ENCODE measurements around the gene IGF1R.

DNA sequence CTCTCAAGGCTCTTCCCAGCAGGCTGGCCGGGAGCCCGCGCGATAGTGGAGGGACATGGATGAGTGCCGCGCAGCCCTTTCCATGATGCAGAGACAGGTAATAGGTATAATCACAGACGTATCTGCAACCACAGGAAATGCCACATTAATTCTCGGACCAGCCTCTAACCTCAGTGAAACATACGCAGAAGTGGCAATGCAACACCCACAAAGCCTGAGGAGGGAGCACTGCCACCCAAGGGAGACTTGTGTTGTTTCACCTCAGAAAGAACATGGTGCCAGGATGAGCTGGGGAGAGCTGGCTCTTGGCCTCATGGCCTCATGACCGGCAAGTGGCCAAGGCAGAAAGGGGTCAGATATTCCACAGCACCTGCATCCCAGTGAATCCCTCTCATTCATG lies 320.2 kb downstream of the IGF1R start:
- TF ChIP-seq, protein P1, sequence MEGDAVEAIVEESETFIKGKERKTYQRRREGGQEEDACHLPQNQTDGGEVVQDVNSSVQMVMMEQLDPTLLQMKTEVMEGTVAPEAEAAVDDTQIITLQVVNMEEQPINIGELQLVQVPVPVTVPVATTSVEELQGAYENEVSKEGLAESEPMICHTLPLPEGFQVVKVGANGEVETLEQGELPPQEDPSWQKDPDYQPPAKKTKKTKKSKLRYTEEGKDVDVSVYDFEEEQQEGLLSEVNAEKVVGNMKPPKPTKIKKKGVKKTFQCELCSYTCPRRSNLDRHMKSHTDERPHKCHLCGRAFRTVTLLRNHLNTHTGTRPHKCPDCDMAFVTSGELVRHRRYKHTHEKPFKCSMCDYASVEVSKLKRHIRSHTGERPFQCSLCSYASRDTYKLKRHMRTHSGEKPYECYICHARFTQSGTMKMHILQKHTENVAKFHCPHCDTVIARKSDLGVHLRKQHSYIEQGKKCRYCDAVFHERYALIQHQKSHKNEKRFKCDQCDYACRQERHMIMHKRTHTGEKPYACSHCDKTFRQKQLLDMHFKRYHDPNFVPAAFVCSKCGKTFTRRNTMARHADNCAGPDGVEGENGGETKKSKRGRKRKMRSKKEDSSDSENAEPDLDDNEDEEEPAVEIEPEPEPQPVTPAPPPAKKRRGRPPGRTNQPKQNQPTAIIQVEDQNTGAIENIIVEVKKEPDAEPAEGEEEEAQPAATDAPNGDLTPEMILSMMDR (IDR thresholded peaks at IDR 0.05; ENCODE audit: insufficient read depth, low read length, poor library complexity, severe bottlenecking), result no peak
- TF ChIP-seq EZH2phosphoT487 (conservative IDR thresholded peaks at IDR 0.05; ENCODE audit: low read length), result no peak
